Measurements from ENCODE around the gene JMJD6. TPM values are rescaled to one million over a fixed set of nuclear protein-coding genes. Genes with fewer than 3 reads are reported as not detected.
"Not testable (repeated sequence)": the region's sequence is repeated elsewhere in the genome, so short reads cannot be mapped to it uniquely, and the experiment has no call there.

Gene JMJD6
- total and polyA plus RNA-seq, 2 experiments from 2014 or later, result 11.4 to 12.8 TPM

- TF ChIP-seq, protein P1, sequence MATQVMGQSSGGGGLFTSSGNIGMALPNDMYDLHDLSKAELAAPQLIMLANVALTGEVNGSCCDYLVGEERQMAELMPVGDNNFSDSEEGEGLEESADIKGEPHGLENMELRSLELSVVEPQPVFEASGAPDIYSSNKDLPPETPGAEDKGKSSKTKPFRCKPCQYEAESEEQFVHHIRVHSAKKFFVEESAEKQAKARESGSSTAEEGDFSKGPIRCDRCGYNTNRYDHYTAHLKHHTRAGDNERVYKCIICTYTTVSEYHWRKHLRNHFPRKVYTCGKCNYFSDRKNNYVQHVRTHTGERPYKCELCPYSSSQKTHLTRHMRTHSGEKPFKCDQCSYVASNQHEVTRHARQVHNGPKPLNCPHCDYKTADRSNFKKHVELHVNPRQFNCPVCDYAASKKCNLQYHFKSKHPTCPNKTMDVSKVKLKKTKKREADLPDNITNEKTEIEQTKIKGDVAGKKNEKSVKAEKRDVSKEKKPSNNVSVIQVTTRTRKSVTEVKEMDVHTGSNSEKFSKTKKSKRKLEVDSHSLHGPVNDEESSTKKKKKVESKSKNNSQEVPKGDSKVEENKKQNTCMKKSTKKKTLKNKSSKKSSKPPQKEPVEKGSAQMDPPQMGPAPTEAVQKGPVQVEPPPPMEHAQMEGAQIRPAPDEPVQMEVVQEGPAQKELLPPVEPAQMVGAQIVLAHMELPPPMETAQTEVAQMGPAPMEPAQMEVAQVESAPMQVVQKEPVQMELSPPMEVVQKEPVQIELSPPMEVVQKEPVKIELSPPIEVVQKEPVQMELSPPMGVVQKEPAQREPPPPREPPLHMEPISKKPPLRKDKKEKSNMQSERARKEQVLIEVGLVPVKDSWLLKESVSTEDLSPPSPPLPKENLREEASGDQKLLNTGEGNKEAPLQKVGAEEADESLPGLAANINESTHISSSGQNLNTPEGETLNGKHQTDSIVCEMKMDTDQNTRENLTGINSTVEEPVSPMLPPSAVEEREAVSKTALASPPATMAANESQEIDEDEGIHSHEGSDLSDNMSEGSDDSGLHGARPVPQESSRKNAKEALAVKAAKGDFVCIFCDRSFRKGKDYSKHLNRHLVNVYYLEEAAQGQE (IDR thresholded peaks at IDR 0.05; ENCODE audit: unreplicated experiment), result no peak
- TF ChIP-seq JUNB (IDR thresholded peaks at IDR 0.05; ENCODE audit: unreplicated experiment) (no peak), EZH2 (IDR thresholded peaks at IDR 0.05; ENCODE audit: low read depth, unreplicated experiment) (no peak)
These were observed 2.6 kb downstream of the JMJD6 start (continued) for GRCh38 chr17:76723812-76724211.

DNA sequence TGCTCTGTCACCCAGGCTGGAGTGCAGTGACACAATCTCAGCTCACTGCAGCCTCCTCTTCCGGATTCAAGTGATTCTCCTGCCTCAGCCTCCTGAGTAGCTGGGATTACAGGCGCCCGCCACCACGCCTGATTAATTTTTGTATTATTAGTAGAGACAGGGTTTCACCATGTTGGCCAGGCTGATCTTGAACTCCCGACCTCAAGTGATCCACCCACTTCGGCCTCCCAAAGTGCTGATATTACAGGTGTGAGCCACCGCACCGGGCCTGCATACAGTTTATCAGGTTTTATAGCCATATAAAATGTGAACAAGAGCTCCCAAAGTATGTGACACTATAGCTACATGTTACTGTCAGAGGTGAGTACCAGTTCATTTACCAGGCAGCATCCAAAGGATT lies 3.4 kb downstream of the JMJD6 start:
- H3K27ac Mint-ChIP-seq; ATAC-seq; DNase-seq (ENCODE audit: low spot score); H2AFZ ChIP-seq; H3K27me3 ChIP-seq (ENCODE audit: insufficient read depth); H3K4me3 Mint-ChIP-seq; H3K4me2 ChIP-seq; H3K27ac ChIP-seq (ENCODE audit: low read depth); H3K9me3 Mint-ChIP-seq; H3K9me2 ChIP-seq (ENCODE audit: insufficient read depth); H3K27me3 Mint-ChIP-seq (ENCODE audit: insufficient read depth, low read depth, poor library complexity); H3F3A ChIP-seq (replicated peaks; ENCODE audit: low read depth); H3K4me3 ChIP-seq: not testable (repeated sequence)
- peaks cover 33% of the 10 kb centered on the region for H3K36me3 ChIP-seq (ENCODE audit: insufficient read depth)
- Mint-ChIP-seq H3K4me1 (peaks cover 10% of the 10 kb centered on the region; the same call in 2 of the 3 replicates), H3K36me3 (ENCODE audit: low read depth) (peaks cover 68% of the 10 kb centered on the region)
- peaks cover 32% of the 10 kb centered on the region for H3K79me2 ChIP-seq (replicated peaks; ENCODE audit: insufficient read depth)
- H4K20me1 ChIP-seq (replicated peaks; ENCODE audit: insufficient read depth), result peaks cover 17% of the 10 kb centered on the region
- H3K4me1 ChIP-seq (ENCODE audit: insufficient read depth), result peaks cover 13% of the 10 kb centered on the region

GRCh38 chr17:76722279-76722678 lies 4.1 kb downstream of the JMJD6 start:
- Mint-ChIP-seq H3K4me1 (peaks cover 5% of the 10 kb centered on the region; the same call in 2 of the 3 replicates), H3K9me3 (no peaks in the 10 kb centered on the region), H3K4me3 (no peak overlapping the region), H3K27me3 (ENCODE audit: insufficient read depth, low read depth, poor library complexity) (peaks cover 5% of the 10 kb centered on the region), H3K27ac (no peak overlapping the region), H3K36me3 (ENCODE audit: low read depth) (peaks cover 69% of the 10 kb centered on the region)
- Histone ChIP-seq H3K36me3 (ENCODE audit: insufficient read depth) (peaks cover 33% of the 10 kb centered on the region), H3K27me3 (ENCODE audit: insufficient read depth) (no peaks in the 10 kb centered on the region), H3K4me3 (no peak overlapping the region), H3K27ac (ENCODE audit: low read depth) (no peak overlapping the region), H3K9me2 (ENCODE audit: insufficient read depth) (no peaks in the 10 kb centered on the region), H3K79me2 (replicated peaks; ENCODE audit: insufficient read depth) (peaks cover 25% of the 10 kb centered on the region), H3K4me2 (no peak overlapping the region), H4K20me1 (replicated peaks; ENCODE audit: insufficient read depth) (peaks cover 12% of the 10 kb centered on the region), H3F3A (replicated peaks; ENCODE audit: low read depth) (0 out of 2 replicates have a peak, but pooled peaks cover 4% of the 10 kb centered on the region), H3K4me1 (ENCODE audit: insufficient read depth) (peaks cover 6% of the 10 kb centered on the region), H2AFZ (no peak overlapping the region)
- ATAC-seq (no peak), DNase-seq (ENCODE audit: low spot score) (no peak)
- TF ChIP-seq POLR2AphosphoS5 (IDR thresholded peaks at IDR 0.05; ENCODE audit: low read depth) (no peak), STAT1 (IDR thresholded peaks at IDR 0.05; ENCODE audit: unreplicated experiment) (no peak), EZH2phosphoT487 (IDR thresholded peaks at IDR 0.05; ENCODE audit: unreplicated experiment) (no peak), EZH2 (IDR thresholded peaks at IDR 0.05; ENCODE audit: low read depth, unreplicated experiment) (no peak)
- TF ChIP-seq, protein P2, sequence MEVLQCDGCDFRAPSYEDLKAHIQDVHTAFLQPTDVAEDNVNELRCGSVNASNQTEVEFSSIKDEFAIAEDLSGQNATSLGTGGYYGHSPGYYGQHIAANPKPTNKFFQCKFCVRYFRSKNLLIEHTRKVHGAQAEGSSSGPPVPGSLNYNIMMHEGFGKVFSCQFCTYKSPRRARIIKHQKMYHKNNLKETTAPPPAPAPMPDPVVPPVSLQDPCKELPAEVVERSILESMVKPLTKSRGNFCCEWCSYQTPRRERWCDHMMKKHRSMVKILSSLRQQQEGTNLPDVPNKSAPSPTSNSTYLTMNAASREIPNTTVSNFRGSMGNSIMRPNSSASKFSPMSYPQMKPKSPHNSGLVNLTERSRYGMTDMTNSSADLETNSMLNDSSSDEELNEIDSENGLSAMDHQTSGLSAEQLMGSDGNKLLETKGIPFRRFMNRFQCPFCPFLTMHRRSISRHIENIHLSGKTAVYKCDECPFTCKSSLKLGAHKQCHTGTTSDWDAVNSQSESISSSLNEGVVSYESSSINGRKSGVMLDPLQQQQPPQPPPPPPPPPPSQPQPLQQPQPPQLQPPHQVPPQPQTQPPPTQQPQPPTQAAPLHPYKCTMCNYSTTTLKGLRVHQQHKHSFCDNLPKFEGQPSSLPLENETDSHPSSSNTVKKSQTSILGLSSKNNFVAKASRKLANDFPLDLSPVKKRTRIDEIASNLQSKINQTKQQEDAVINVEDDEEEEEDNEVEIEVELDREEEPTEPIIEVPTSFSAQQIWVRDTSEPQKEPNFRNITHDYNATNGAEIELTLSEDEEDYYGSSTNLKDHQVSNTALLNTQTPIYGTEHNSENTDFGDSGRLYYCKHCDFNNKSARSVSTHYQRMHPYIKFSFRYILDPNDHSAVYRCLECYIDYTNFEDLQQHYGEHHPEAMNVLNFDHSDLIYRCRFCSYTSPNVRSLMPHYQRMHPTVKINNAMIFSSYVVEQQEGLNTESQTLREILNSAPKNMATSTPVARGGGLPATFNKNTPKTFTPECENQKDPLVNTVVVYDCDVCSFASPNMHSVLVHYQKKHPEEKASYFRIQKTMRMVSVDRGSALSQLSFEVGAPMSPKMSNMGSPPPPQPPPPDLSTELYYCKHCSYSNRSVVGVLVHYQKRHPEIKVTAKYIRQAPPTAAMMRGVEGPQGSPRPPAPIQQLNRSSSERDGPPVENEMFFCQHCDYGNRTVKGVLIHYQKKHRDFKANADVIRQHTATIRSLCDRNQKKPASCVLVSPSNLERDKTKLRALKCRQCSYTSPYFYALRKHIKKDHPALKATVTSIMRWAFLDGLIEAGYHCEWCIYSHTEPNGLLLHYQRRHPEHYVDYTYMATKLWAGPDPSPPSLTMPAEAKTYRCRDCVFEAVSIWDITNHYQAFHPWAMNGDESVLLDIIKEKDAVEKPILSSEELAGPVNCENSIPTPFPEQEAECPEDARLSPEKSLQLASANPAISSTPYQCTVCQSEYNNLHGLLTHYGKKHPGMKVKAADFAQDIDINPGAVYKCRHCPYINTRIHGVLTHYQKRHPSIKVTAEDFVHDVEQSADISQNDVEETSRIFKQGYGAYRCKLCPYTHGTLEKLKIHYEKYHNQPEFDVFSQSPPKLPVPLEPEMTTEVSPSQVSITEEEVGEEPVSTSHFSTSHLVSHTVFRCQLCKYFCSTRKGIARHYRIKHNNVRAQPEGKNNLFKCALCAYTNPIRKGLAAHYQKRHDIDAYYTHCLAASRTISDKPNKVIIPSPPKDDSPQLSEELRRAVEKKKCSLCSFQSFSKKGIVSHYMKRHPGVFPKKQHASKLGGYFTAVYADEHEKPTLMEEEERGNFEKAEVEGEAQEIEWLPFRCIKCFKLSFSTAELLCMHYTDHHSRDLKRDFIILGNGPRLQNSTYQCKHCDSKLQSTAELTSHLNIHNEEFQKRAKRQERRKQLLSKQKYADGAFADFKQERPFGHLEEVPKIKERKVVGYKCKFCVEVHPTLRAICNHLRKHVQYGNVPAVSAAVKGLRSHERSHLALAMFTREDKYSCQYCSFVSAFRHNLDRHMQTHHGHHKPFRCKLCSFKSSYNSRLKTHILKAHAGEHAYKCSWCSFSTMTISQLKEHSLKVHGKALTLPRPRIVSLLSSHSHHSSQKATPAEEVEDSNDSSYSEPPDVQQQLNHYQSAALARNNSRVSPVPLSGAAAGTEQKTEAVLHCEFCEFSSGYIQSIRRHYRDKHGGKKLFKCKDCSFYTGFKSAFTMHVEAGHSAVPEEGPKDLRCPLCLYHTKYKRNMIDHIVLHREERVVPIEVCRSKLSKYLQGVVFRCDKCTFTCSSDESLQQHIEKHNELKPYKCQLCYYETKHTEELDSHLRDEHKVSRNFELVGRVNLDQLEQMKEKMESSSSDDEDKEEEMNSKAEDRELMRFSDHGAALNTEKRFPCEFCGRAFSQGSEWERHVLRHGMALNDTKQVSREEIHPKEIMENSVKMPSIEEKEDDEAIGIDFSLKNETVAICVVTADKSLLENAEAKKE (CRISPR knock-in tag; IDR thresholded peaks at IDR 0.05), result no peak

Data from GM23338 (cell line).